ENCODE measurements around the gene FAM151A.
A peak's percentile ranks its signal among the peaks of the same experiment; 100 is the strongest.

The FAM151A gene

GRCh38 chr1:54571326-54571725, 52.0 kb downstream of the FAM151A start:
- TF ChIP-seq CTCF (conservative IDR thresholded peaks at IDR 0.05; ENCODE audit: low read depth, low read length): no peak
- peak; percentile 30 for DNase-seq (ENCODE audit: low read depth)
- H3K4me3 ChIP-seq (ENCODE audit: low read depth, low read length): no peak overlapping the region

- TF ChIP-seq CTCF (conservative IDR thresholded peaks at IDR 0.05; ENCODE audit: low read depth, low read length): no peak
- no peak overlapping the region for H3K4me3 ChIP-seq (ENCODE audit: low read depth, low read length)
- DNase-seq (ENCODE audit: low read depth): no peak
Measured at GRCh38 chr1:54570161-54570560, 53.2 kb downstream of the FAM151A start.

GRCh38 chr1:54569339-54569738, 54.0 kb downstream of the FAM151A start:
- TF ChIP-seq CTCF (conservative IDR thresholded peaks at IDR 0.05; ENCODE audit: low read depth, low read length): no peak
- no peak overlapping the region for H3K4me3 ChIP-seq (ENCODE audit: low read depth, low read length)
- peak; percentile 50 for DNase-seq (ENCODE audit: low read depth)

- H3K4me3 ChIP-seq (ENCODE audit: low read depth, low read length): no peak overlapping the region
- DNase-seq (ENCODE audit: low read depth): peak; percentile 69
- no peak for TF ChIP-seq CTCF (conservative IDR thresholded peaks at IDR 0.05; ENCODE audit: low read depth, low read length)
Measured at GRCh38 chr1:54567961-54568360, 55.4 kb downstream of the FAM151A start.

GRCh38 chr1:54566438-54567141, 56.7 kb downstream of the FAM151A start:
- H3K4me3 ChIP-seq (ENCODE audit: low read depth, low read length): no peak overlapping the region
- TF ChIP-seq CTCF (conservative IDR thresholded peaks at IDR 0.05; ENCODE audit: low read depth, low read length): no peak

GRCh38 chr1:54565113-54565501, 58.2 kb downstream of the FAM151A start:
- no peak overlapping the region for H3K4me3 ChIP-seq (ENCODE audit: low read depth, low read length)
- no peak for TF ChIP-seq CTCF (conservative IDR thresholded peaks at IDR 0.05; ENCODE audit: low read depth, low read length)
- DNase-seq (ENCODE audit: low read depth): no peak

More at GRCh38 chr1:54566438-54567141, 56.7 kb downstream of the FAM151A start:
- DNase-seq (ENCODE audit: low read depth): no peak

Measured in choroid plexus epithelial cell (primary cell).